Activated CD4-positive, alpha-beta T cell treated with anti-CD3 and anti-CD28 coated beads for 24 hours (primary cell): ENCODE data around the gene NDUFS6.
"Not testable (repeated sequence)": the region's sequence is repeated elsewhere in the genome, so short reads cannot be mapped to it uniquely, and the experiment has no call there.

Experiments used
- DNase-seq, 2 donors: peaks; one replicate each; pipeline ENCODE4 v3.0.0-alpha.2; 2020; ENCODE audit warnings: low read depth in 2 of 2

NDUFS6 gene

GRCh38 chr5:1782385-1783215 lies 18.6 kb upstream of the NDUFS6 start:
- DNase-seq = no peak

GRCh38 chr5:1783216-1783554 lies 18.0 kb upstream of the NDUFS6 start:
- DNase-seq = no peak

- DNase-seq = no peak
These were observed 16.8 kb upstream of the NDUFS6 start for GRCh38 chr5:1784197-1785050.

DNA sequence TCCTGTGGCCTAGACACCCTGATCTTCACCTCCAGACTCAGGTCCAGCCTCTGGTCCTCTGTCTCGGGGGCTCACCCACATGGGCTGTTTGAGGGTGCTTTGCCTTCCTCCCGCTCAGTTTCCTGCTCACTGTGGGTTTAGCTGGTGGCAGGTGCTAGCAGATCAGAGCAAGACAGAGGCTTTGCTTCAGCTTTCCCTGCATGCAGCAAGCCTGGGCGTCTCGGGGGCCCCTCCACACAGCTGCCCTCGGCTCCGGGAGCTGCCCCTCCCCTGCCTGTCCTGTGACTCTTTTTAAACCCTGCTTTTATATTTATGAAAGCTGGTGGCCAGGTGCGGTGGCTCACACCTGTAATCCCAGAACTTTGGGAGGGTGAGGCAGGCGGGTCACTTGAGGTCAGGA lies 16.1 kb upstream of the NDUFS6 start:
- no peak for DNase-seq

- no peak for DNase-seq
These were observed 15.2 kb upstream of the NDUFS6 start for GRCh38 chr5:1785984-1786383.

GRCh38 chr5:1786621-1787471 lies 14.4 kb upstream of the NDUFS6 start:
- DNase-seq = no peak

- DNase-seq = no peak
These were observed 13.6 kb upstream of the NDUFS6 start for GRCh38 chr5:1787472-1788047.

DNA sequence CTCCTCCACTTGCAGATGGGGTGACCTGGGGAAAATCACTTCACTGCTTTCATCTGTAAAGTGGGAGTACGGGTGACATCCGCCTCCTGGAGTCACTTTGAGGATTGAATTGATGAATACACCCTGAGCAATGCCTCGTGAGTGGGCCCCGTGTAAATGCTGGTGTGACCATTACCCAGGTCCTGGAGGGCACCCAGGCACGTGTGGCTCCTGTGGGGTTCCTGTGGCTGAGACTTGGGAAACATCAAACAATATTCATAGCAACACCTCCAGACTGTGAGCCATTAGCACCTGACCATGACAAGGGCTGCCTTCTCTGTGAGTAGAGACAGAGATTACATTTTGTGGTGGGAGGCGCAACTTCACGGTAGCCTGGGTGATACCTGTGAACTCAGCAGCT lies 13.0 kb upstream of the NDUFS6 start:
- no peak for DNase-seq

DNA sequence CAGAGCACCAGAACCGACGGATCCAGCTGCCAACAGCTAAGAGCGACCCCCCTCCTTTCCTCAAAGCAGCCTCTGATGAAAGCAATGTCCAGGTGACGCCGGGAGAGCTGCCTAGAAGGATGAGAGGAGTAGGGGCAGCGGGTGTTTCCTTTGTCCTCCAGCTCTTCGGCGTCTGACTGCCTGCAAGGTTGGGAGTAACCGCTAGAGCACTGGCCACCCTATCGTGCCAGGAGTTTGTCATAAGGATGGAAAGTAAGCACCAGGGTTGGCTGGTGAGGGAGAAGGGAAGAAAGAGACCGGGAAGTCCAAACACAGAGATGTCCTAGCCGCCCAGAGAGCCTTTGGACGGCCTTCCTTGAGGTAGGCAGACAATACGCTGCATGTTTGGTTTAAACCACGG lies 12.4 kb upstream of the NDUFS6 start:
- DNase-seq = no peak

- not testable (repeated sequence) for DNase-seq
These were observed 11.8 kb upstream of the NDUFS6 start for GRCh38 chr5:1789438-1789833.

GRCh38 chr5:1789834-1790471 lies 11.3 kb upstream of the NDUFS6 start:
- no peak for DNase-seq

GRCh38 chr5:1791176-1791575 lies 10.0 kb upstream of the NDUFS6 start:
- DNase-seq = no peak

- DNase-seq = peak; percentile 50 to 57
These were observed 8.4 kb upstream of the NDUFS6 start for GRCh38 chr5:1792842-1793266.

DNA sequence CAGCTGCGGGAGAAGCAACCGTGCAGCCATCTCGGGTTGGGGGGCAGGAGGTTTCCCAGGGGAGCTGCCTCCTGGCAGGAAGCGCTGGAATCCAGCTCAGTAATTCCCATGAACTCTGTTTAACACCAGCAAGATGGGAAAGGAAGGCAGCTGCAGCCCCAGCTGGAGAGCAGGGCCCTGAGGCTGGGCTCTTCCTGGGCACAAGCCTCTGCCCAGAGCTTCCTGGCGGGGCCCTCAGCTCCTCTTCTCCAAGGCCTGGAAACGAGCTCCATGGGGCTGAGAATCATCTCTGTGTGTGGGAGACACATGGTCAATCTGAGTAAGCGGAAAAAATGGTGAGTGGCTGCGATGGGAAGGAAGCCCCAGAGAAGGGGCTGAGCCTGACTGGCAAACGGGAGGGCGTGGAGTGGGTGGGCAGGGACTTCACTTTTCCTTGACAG lies 7.9 kb upstream of the NDUFS6 start:
- DNase-seq = peak in 1 of 2 donors; percentile 37

DNA sequence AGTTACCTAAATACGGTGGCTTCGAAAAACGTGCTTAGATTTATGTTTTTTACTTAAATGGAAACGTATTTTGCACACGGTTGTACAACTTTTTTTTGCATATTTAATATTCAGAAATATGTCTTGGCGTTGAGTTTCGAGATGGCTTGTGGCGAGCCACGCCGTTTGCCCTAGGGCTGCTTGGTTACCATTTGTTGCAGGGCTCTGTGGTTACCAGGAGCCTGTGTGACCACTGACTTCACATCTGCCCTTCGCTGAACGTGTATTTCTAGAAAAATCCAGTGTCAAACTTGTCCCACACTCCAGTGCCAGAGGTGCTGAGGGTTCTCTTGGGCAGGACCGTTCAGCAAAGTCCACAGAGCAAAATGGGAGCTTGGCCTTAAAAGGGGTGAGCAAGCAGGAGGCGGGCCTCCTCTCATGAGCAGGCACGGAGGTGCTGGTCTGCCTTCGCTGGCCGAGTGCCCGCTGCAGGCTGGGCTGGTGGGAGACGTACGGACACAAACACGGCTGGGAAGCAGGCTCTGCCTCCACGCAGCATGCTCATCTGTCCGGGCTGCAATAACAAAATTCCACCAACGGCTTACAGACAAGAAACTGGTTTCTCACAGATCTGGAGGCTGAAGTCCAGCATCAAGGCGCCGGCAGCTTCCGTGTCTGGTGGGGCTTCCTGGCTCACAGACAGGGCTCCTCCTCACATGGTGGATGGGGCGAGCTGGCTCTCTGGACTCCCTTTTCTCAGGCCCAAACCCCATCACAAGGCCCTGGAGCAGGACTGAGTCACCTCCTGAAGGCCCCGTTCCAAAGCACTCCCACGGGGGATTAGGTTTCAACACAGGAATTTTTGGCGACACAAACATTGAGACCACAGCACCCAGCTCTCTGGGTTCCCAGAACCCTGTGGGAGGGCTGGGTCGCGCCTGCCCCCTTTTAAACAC lies 7.0 kb upstream of the NDUFS6 start:
- DNase-seq = no peak

DNA sequence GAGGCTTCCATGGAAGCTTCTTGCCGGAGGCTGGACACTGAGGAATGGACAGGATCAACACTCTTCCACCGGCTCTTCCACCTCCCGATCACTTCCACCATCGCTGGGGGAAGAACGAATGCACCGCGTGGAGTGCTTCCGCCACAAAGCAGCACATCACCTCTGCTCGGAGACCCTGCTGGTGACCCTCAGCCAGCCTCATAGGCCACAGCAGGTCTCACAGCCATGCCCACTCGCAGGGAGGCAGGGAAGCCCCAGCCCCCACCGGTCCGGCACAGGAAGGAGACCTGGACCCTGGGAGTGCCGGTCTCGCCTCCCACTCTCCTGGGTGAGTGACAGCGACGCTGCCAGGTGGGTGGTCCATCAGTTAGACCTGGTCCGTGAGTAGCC lies 6.3 kb upstream of the NDUFS6 start:
- DNase-seq = no peak

- DNase-seq = no peak
These were observed 5.7 kb upstream of the NDUFS6 start for GRCh38 chr5:1795506-1795905.

DNA sequence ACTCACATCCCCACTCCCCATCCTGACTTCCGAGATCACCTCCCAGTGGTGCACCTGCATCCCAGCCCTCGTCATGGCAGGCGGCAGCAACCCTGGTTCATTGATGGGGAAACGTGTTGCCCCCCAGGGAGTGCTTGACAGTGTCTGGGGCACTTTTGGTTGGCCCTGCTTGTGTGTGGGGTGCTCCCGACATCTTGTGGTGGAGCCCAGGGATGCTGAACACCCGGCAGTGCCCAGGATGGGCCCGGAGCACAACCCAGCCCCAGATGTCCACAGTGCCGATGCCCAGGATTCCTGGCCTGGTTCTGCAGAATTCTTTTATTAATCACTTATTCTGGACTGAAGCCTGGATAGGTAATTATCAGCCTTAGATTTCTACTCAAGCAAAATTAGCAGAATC lies 5.3 kb upstream of the NDUFS6 start:
- DNase-seq = no peak

- no peak for DNase-seq
These were observed 4.7 kb upstream of the NDUFS6 start for GRCh38 chr5:1796371-1797102.
